HFFc6 (cell line): ENCODE results near the gene C19orf47. TPM values are rescaled to one million over a fixed set of nuclear protein-coding genes. Genes with fewer than 3 reads are reported as not detected.

ENCODE experiments used
- DNase-seq: peaks from one replicate; pipeline ENCODE4 v3.0.0-alpha.2; 2018
- H3K27ac Mint-ChIP-seq: 2 replicates; pipeline ENCODE4 v1.8.0; 2020; ENCODE audit warnings: mild to moderate bottlenecking, mixed read lengths
- H3K27me3 Mint-ChIP-seq: 2 replicates; pipeline ENCODE4 v1.8.0; 2021; ENCODE audit warnings: mild to moderate bottlenecking, moderate library complexity, mixed read lengths; ENCODE audit not compliant: insufficient read depth
- H3K36me3 Mint-ChIP-seq: 2 replicates; pipeline ENCODE4 v1.8.0; 2021; ENCODE audit warnings: low read depth, mixed read lengths
- H3K4me1 Mint-ChIP-seq: 2 replicates; pipeline ENCODE4 v1.8.0; 2020; ENCODE audit warnings: low read depth, mixed read lengths
- H3K4me3 Mint-ChIP-seq: 2 replicates; pipeline ENCODE4 v1.8.0; 2020; ENCODE audit warnings: mild to moderate bottlenecking, moderate library complexity, mixed read lengths
- H3K9me3 Mint-ChIP-seq: 2 replicates; pipeline ENCODE4 v1.8.0; 2020; ENCODE audit warnings: mild to moderate bottlenecking, mixed read lengths
- CTCF ChIP-seq: fragments of 200-600 bp; sonication (generic); IDR thresholded peaks from 2 replicates; pipeline ENCODE4 v1.5.0; 2021; ENCODE audit warnings: antibody characterized with exemption, mild to moderate bottlenecking
- long read RNA-seq: library from polyadenylated mRNA; unstranded; transcript quantifications from one replicate; pipeline ENCODE4 v2.0.0, GENCODE V29; 2019
- total RNA-seq, 6 experiments: library from RNA; stranded (reverse); fragmentation: NEBNext Ultra II Directional; extraction: Animal tissue kit (Norgen Biotek cat#: 25700); gene quantifications; 2 replicates in 1 of 6; 3 replicates in 5 of 6; pipeline ENCODE4 v1.2.3, GENCODE V29; 2021

Gene C19orf47
- 10 to 100 TPM; 15.8 to 20.0 (median 18.5) TPM for total RNA-seq
- long read RNA-seq, partial matches to known transcripts, result 0 of 2 reads
- long read RNA-seq, other reads (novel, unspliced or antisense), result 2 of 2 reads

- Mint-ChIP-seq H3K36me3 (peaks cover 9% of the 10 kb centered on the region; the same call in 1 of the 2 replicates), H3K27ac (peak within 1 kb of the TSS; percentile 83), H3K27me3 (peaks cover 2% of the 10 kb centered on the region), H3K4me1 (peaks cover 19% of the 10 kb centered on the region), H3K4me3 (peak within 1 kb of the TSS; percentile 94), H3K9me3 (no peaks in the 10 kb centered on the region)
- peak; percentile 99 for DNase-seq
- no peak for TF ChIP-seq CTCF
These were observed at the start of gene C19orf47, which contains the start of gene PLD3 for GRCh38 chr19:40348125-40348913. Gene C19orf47, minus strand, starts transcription at chr19:40348397. Its CDS starts 6,540 bp downstream, at chr19:40341857. Gene PLD3, plus strand, starts transcription at chr19:40348695. Its CDS starts 17,789 bp downstream, at chr19:40366484.

- Mint-ChIP-seq H3K27me3 (peaks cover 9% of the 10 kb centered on the region), H3K9me3 (no peaks in the 10 kb centered on the region), H3K4me3 (no peak overlapping the region), H3K27ac (no peak overlapping the region), H3K4me1 (peaks cover 6% of the 10 kb centered on the region; the same call in 1 of the 2 replicates), H3K36me3 (no peaks in the 10 kb centered on the region)
- no peak for TF ChIP-seq CTCF
- DNase-seq, result no peak
These were observed 49.3 kb upstream of the C19orf47 start for GRCh38 chr19:40397568-40397906.

GRCh38 chr19:40396886-40397567, 48.8 kb upstream of the C19orf47 start:
- no peak for TF ChIP-seq CTCF
- Mint-ChIP-seq H3K9me3 (no peaks in the 10 kb centered on the region), H3K4me1 (peaks cover 6% of the 10 kb centered on the region; the same call in 1 of the 2 replicates), H3K27ac (no peak overlapping the region), H3K36me3 (no peaks in the 10 kb centered on the region), H3K27me3 (peaks cover 9% of the 10 kb centered on the region), H3K4me3 (no peak overlapping the region)
- no peak for DNase-seq

GRCh38 chr19:40395956-40396355, 47.8 kb upstream of the C19orf47 start:
- Mint-ChIP-seq H3K27ac (no peak overlapping the region), H3K9me3 (no peaks in the 10 kb centered on the region), H3K4me1 (peaks cover 5% of the 10 kb centered on the region; the same call in 1 of the 2 replicates), H3K27me3 (peaks cover 9% of the 10 kb centered on the region), H3K4me3 (no peak overlapping the region), H3K36me3 (no peaks in the 10 kb centered on the region)
- TF ChIP-seq CTCF, result no peak
- DNase-seq, result no peak

GRCh38 chr19:40394816-40395210, 46.6 kb upstream of the C19orf47 start:
- Mint-ChIP-seq H3K27ac (no peak overlapping the region), H3K36me3 (no peaks in the 10 kb centered on the region), H3K4me1 (no peaks in the 10 kb centered on the region), H3K4me3 (no peak overlapping the region), H3K9me3 (no peaks in the 10 kb centered on the region), H3K27me3 (peaks cover 9% of the 10 kb centered on the region)
- DNase-seq, result no peak
- no peak for TF ChIP-seq CTCF
